Daoy (cell line): ENCODE data around the gene TSHZ2. TPM values are rescaled to one million over a fixed set of nuclear protein-coding genes. Genes with fewer than 3 reads are reported as not detected.

ENCODE experiments used
- DNase-seq: peaks from one replicate; pipeline ENCODE4 v3.0.0-alpha.2; 2015; ENCODE audit warnings: low read depth
- total RNA-seq: library from RNA; depleted of rRNA; stranded (reverse); fragments of >200 nt; shearing (Covaris generic); gene quantifications from 2 replicates; pipeline ENCODE4 v1.2.3, GENCODE V29; 2014

Gene TSHZ2
- total RNA-seq, 1 experiment from 2014 or later = 0.57 TPM

- DNase-seq = no peak
Observed at GRCh38 chr20:53281557-53282117, 309.5 kb downstream of the TSHZ2 start.

GRCh38 chr20:53282217-53282955 is 310.2 kb downstream of the TSHZ2 start:
- DNase-seq = no peak

- DNase-seq = no peak
Observed at GRCh38 chr20:53283011-53283410, 310.9 kb downstream of the TSHZ2 start.

- DNase-seq = no peak
Observed at GRCh38 chr20:53283597-53283996, 311.4 kb downstream of the TSHZ2 start.

GRCh38 chr20:53284256-53284655 is 312.1 kb downstream of the TSHZ2 start:
- DNase-seq = no peak

- DNase-seq = no peak
Observed at GRCh38 chr20:53284696-53285095, 312.5 kb downstream of the TSHZ2 start.

GRCh38 chr20:53287357-53288042 is 315.3 kb downstream of the TSHZ2 start:
- no peak for DNase-seq

- DNase-seq = peak; percentile 19
Observed at GRCh38 chr20:53291548-53291947, 319.4 kb downstream of the TSHZ2 start.

GRCh38 chr20:53292347-53292746 is 320.2 kb downstream of the TSHZ2 start:
- no peak for DNase-seq

GRCh38 chr20:53294804-53295203 is 322.6 kb downstream of the TSHZ2 start:
- DNase-seq = no peak

- DNase-seq = no peak
Observed at GRCh38 chr20:53296025-53296424, 323.9 kb downstream of the TSHZ2 start.

- no peak for DNase-seq
Observed at GRCh38 chr20:53296451-53297153, 324.4 kb downstream of the TSHZ2 start.

GRCh38 chr20:53297154-53297529 is 325.0 kb downstream of the TSHZ2 start:
- DNase-seq = no peak

GRCh38 chr20:53298260-53298659 is 326.1 kb downstream of the TSHZ2 start:
- no peak for DNase-seq

- DNase-seq = no peak
Observed at GRCh38 chr20:53298911-53299310, 326.8 kb downstream of the TSHZ2 start.

GRCh38 chr20:53299831-53300230 is 327.7 kb downstream of the TSHZ2 start:
- no peak for DNase-seq

- no peak for DNase-seq
Observed at GRCh38 chr20:53301869-53302268, 329.7 kb downstream of the TSHZ2 start.

GRCh38 chr20:53302695-53303412 is 330.7 kb downstream of the TSHZ2 start:
- no peak for DNase-seq

GRCh38 chr20:53303413-53303760 is 331.2 kb downstream of the TSHZ2 start:
- no peak for DNase-seq

GRCh38 chr20:53304146-53304545 is 332.0 kb downstream of the TSHZ2 start:
- no peak for DNase-seq

GRCh38 chr20:53306192-53306805 is 334.1 kb downstream of the TSHZ2 start:
- DNase-seq = no peak
